ENCODE measurements around the gene UGT8.

GRCh38 chr4:114725066-114725465 is 126.5 kb downstream of the UGT8 start:
- TF ChIP-seq REST (IDR thresholded peaks at IDR 0.05; ENCODE audit: low read depth) (no peak), EZH2 (IDR thresholded peaks at IDR 0.05) (no peak)
- TF ChIP-seq, protein P1, sequence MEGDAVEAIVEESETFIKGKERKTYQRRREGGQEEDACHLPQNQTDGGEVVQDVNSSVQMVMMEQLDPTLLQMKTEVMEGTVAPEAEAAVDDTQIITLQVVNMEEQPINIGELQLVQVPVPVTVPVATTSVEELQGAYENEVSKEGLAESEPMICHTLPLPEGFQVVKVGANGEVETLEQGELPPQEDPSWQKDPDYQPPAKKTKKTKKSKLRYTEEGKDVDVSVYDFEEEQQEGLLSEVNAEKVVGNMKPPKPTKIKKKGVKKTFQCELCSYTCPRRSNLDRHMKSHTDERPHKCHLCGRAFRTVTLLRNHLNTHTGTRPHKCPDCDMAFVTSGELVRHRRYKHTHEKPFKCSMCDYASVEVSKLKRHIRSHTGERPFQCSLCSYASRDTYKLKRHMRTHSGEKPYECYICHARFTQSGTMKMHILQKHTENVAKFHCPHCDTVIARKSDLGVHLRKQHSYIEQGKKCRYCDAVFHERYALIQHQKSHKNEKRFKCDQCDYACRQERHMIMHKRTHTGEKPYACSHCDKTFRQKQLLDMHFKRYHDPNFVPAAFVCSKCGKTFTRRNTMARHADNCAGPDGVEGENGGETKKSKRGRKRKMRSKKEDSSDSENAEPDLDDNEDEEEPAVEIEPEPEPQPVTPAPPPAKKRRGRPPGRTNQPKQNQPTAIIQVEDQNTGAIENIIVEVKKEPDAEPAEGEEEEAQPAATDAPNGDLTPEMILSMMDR (IDR thresholded peaks at IDR 0.05 in 2 of 3, conservative IDR thresholded peaks at IDR 0.05 in 1 of 3; ENCODE audit: borderline replicate concordance in 1 of 3, insufficient read depth in 1 of 3, low read depth in 2 of 3, low read length in 2 of 3), result no peak

Measured in HCT116 (cell line).